HG02610 (cell line): ENCODE results near the gene ALG10B.

Source experiments
- ATAC-seq: cut with Tn5 transposase; IDR thresholded peaks from one replicate; pipeline ENCODE4 v1.9.1; 2021; ENCODE audit warnings: mild to moderate bottlenecking, moderate library complexity; ENCODE audit not compliant: unreplicated experiment

ALG10B gene

DNA sequence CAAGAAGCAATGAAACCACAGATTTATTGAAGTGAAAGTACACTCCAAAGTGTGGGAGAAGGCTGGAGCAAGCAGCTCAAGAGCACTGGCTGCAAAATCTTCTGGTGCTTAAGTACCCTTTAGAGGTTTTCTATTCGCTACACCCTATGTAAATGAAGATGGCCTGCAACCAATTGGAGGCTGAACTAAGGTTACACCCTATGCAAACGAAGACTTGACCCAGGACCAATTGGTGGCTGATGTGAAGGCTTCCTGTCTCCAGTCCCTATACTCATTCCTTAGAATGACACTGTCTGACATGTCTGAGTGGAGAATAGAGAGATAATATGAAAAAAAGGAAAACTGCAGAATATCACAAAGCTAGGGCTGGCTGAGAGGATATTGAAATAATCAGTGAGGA, 57.2 kb downstream of the ALG10B start:
- no peak for ATAC-seq

DNA sequence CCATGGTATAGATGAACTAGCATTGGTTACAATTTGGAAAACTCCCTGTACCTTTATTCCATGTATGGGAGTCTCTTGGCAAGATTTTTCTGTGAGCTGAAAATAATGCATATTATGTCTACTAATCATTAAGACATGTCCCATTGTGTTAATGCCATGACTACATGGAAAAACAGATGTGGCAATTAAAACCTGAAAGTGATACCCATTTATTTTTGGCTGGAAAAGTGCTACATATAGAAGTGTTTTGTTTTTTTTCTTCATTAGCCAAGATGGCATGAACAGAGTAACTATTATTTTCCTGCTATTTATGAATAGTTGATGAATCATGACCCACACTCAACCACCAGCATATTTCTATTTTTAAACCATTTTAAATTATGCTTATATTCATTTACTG, 58.2 kb downstream of the ALG10B start:
- ATAC-seq: no peak
